Measurements from ENCODE around the gene IL34. TPM values are rescaled to one million over a fixed set of nuclear protein-coding genes. Genes with fewer than 3 reads are reported as not detected.

The IL34 gene
- total and polyA plus RNA-seq, 2 of the 13 experiments (the other 11 are each of a cell fraction or from before 2014, with no cell fraction given), result 1.2 to 1.3 TPM

DNA sequence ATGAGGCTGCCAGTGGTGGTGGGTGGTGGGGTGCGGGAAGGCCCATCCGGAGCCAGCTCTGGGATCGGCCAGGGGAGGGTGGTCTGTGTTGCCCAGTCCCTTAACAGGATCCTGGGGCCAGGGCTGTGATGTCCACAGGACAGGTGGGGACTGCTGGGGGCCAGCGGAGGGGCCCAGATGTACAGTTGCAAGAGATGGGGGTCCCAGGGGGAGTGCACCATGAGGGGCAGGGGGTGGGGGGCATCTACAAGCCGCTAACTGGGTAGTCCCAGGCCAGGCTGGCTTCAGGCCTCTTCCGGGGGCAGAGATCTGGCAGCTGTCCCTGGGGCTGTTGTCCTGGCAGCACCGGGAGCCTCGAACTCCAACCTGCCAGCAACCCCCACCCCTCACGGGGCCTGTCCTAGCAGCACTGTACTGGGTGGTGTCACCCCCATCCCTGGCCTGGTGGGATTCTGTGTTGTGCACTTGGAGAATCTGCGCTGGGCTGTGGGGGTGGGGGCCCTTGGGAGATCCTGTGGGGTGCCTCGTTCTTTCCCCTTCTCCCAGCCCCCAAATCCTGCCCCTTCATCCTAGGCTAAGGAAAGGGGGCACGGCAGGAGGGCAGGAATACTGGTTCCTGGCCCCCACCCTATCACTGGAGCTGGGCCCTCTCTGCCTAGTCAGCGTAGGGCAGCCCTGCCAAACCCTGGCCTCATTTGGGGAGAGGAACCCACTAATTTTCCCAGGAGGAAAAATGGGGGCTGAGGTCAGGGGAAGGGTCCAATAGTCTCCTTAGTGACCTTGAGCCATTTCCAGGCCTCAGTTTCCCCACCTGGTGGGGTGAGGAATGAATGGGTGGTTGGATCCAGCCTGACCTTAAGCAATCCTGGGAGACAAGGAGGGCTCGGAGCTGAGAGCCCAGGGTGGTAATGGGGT, 38.0 kb downstream of the IL34 start (continued):
- no peak for TF ChIP-seq FOXP1 (IDR thresholded peaks at IDR 0.05)
- TF ChIP-seq FOXP1 (CRISPR knock-in tag; IDR thresholded peaks at IDR 0.05), result no peak
- TF ChIP-seq ZNF740 (CRISPR knock-in tag; IDR thresholded peaks at IDR 0.05), result 0 out of 2 replicates have a peak, but pooled peaks have one; percentile 25
- no peak for TF ChIP-seq PLRG1 (conservative IDR thresholded peaks at IDR 0.05)
- no peak for TF ChIP-seq ZNF337 (CRISPR knock-in tag; IDR thresholded peaks at IDR 0.05; ENCODE audit: borderline replicate concordance, low read depth)
- no peak for TF ChIP-seq RCOR2 (CRISPR knock-in tag; IDR thresholded peaks at IDR 0.05)
- no peak for TF ChIP-seq ZNF354B (CRISPR knock-in tag; IDR thresholded peaks at IDR 0.05)
- TF ChIP-seq EP300 (IDR thresholded peaks at IDR 0.05; ENCODE audit: low read depth in 2 of 2, low read length in 2 of 2), result no peak
- TF ChIP-seq EP300 (CRISPR knock-in tag; IDR thresholded peaks at IDR 0.05; ENCODE audit: borderline replicate concordance), result no peak
- TF ChIP-seq ZNF431 (CRISPR knock-in tag; IDR thresholded peaks at IDR 0.05; ENCODE audit: borderline replicate concordance, low read depth), result no peak
- no peak for TF ChIP-seq POLR2AphosphoS2 (IDR thresholded peaks at IDR 0.05; ENCODE audit: low read depth, low read length)
- no peak for TF ChIP-seq ZNF550 (CRISPR knock-in tag; IDR thresholded peaks at IDR 0.05; ENCODE audit: borderline replicate concordance)
- no peak for TF ChIP-seq HES4 (CRISPR knock-in tag; IDR thresholded peaks at IDR 0.05; ENCODE audit: borderline replicate concordance)
- no peak for TF ChIP-seq ZNF33A (CRISPR knock-in tag; IDR thresholded peaks at IDR 0.05; ENCODE audit: borderline replicate concordance)
- no peak for TF ChIP-seq IKZF1 (IDR thresholded peaks at IDR 0.05)
- no peak for TF ChIP-seq SAP130 (CRISPR knock-in tag; IDR thresholded peaks at IDR 0.05; ENCODE audit: low read depth)
- TF ChIP-seq ZNF362 (CRISPR knock-in tag; IDR thresholded peaks at IDR 0.05; ENCODE audit: borderline replicate concordance), result no peak
- no peak for TF ChIP-seq TSC22D2 (CRISPR knock-in tag; IDR thresholded peaks at IDR 0.05; ENCODE audit: borderline replicate concordance)
- TF ChIP-seq ZBTB43 (CRISPR knock-in tag; conservative IDR thresholded peaks at IDR 0.05), result no peak
- TF ChIP-seq, protein P1, sequence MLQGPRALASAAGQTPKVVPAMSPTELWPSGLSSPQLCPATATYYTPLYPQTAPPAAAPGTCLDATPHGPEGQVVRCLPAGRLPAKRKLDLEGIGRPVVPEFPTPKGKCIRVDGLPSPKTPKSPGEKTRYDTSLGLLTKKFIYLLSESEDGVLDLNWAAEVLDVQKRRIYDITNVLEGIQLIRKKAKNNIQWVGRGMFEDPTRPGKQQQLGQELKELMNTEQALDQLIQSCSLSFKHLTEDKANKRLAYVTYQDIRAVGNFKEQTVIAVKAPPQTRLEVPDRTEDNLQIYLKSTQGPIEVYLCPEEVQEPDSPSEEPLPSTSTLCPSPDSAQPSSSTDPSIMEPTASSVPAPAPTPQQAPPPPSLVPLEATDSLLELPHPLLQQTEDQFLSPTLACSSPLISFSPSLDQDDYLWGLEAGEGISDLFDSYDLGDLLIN (CRISPR knock-in tag; IDR thresholded peaks at IDR 0.05; ENCODE audit: borderline replicate concordance), result no peak
- TF ChIP-seq, protein P2, sequence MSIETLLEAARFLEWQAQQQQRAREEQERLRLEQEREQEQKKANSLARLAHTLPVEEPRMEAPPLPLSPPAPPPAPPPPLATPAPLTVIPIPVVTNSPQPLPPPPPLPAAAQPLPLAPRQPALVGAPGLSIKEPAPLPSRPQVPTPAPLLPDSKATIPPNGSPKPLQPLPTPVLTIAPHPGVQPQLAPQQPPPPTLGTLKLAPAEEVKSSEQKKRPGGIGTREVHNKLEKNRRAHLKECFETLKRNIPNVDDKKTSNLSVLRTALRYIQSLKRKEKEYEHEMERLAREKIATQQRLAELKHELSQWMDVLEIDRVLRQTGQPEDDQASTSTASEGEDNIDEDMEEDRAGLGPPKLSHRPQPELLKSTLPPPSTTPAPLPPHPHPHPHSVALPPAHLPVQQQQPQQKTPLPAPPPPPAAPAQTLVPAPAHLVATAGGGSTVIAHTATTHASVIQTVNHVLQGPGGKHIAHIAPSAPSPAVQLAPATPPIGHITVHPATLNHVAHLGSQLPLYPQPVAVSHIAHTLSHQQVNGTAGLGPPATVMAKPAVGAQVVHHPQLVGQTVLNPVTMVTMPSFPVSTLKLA (IDR thresholded peaks at IDR 0.05), result no peak
